Measurements from ENCODE around the gene DBET.
"Not testable (repeated sequence)": the region's sequence is repeated elsewhere in the genome, so short reads cannot be mapped to it uniquely, and the experiment has no call there.

DBET gene

GRCh38 chr4:190049378-190050239 is 14.7 kb upstream of the DBET start:
- DNase-seq = not testable (repeated sequence)

- not testable (repeated sequence) for DNase-seq
Observed at GRCh38 chr4:190058997-190059396, 5.3 kb upstream of the DBET start.

- not testable (repeated sequence) for DNase-seq
Observed at GRCh38 chr4:190064805-190065204, 503 bp downstream of the DBET start.

GRCh38 chr4:190068351-190068750 is 4.0 kb downstream of the DBET start:
- DNase-seq = not testable (repeated sequence)

- not testable (repeated sequence) for DNase-seq
Observed at GRCh38 chr4:190093052-190093451, 28.8 kb downstream of the DBET start.

- DNase-seq = not testable (repeated sequence)
Observed at GRCh38 chr4:190094031-190094430, 29.7 kb downstream of the DBET start.

- not testable (repeated sequence) for DNase-seq
Observed at GRCh38 chr4:190095335-190095734, 31.0 kb downstream of the DBET start.

GRCh38 chr4:190099605-190100004 is 35.3 kb downstream of the DBET start:
- not testable (repeated sequence) for DNase-seq

GRCh38 chr4:190101525-190101924 is 37.2 kb downstream of the DBET start:
- not testable (repeated sequence) for DNase-seq

GRCh38 chr4:190106191-190106590 is 41.9 kb downstream of the DBET start:
- DNase-seq = not testable (repeated sequence)

- not testable (repeated sequence) for DNase-seq
Observed at GRCh38 chr4:190106611-190107480, 42.5 kb downstream of the DBET start.

- DNase-seq = not testable (repeated sequence)
Observed at GRCh38 chr4:190107766-190108485, 43.6 kb downstream of the DBET start.

GRCh38 chr4:190108756-190109155 is 44.5 kb downstream of the DBET start:
- not testable (repeated sequence) for DNase-seq

- not testable (repeated sequence) for DNase-seq
Observed at GRCh38 chr4:190109390-190110011, 45.2 kb downstream of the DBET start.

GRCh38 chr4:190110033-190110432 is 45.7 kb downstream of the DBET start:
- not testable (repeated sequence) for DNase-seq

GRCh38 chr4:190110570-190111295 is 46.4 kb downstream of the DBET start:
- DNase-seq = not testable (repeated sequence)

GRCh38 chr4:190112879-190113278 is 48.6 kb downstream of the DBET start:
- DNase-seq = not testable (repeated sequence)

- DNase-seq = not testable (repeated sequence)
Observed at GRCh38 chr4:190114991-190115390, 50.7 kb downstream of the DBET start.

All from kidney glomerular epithelial cell (primary cell).